ENCODE data around the gene SLC25A21.

SLC25A21 gene

GRCh38 chr14:36652542-36653201 is 519.7 kb downstream of the SLC25A21 start:
- Histone ChIP-seq H3K4me3 (no peak overlapping the region), H3K27ac (no peak overlapping the region)

- no peak overlapping the region for H3K27ac ChIP-seq
- no peak overlapping the region for H3K4me3 ChIP-seq
These were observed 522.3 kb downstream of the SLC25A21 start for GRCh38 chr14:36649872-36650650.

- peak overlapping the region in 1 of 21 experiments; percentile 53 for H3K27ac ChIP-seq
- H3K4me3 ChIP-seq = peak overlapping the region; percentile 7 to 46 (median 27)
These were observed 524.3 kb downstream of the SLC25A21 start for GRCh38 chr14:36647824-36648753.

- H3K27ac ChIP-seq = peak overlapping the region in 1 of 21 experiments; percentile 53
- peak overlapping the region; percentile 7 to 46 (median 27) for H3K4me3 ChIP-seq
These were observed 525.0 kb downstream of the SLC25A21 start for GRCh38 chr14:36647417-36647823.

GRCh38 chr14:36646664-36647416 is 525.6 kb downstream of the SLC25A21 start:
- H3K27ac ChIP-seq = peak overlapping the region in 1 of 21 experiments; percentile 53
- peak overlapping the region; percentile 7 to 46 (median 27) for H3K4me3 ChIP-seq

- no peak overlapping the region for H3K27ac ChIP-seq
- H3K4me3 ChIP-seq = no peak overlapping the region
These were observed 538.8 kb downstream of the SLC25A21 start for GRCh38 chr14:36633580-36633979.

All from skin epidermis (tissue), 12 donors.